ENCODE results near the gene RADIL.

Gene RADIL

GRCh38 chr7:4762121-4763055 is 121.1 kb downstream of the RADIL start:
- Histone ChIP-seq H3K9ac (ENCODE audit: low read depth, low read length, poor library complexity, severe bottlenecking) (no peak overlapping the region), H3K4me1 (ENCODE audit: insufficient read depth, low read length, poor library complexity, severe bottlenecking) (no peaks in the 10 kb centered on the region), H3K36me3 (ENCODE audit: insufficient read depth, low read length) (peaks cover 60% of the 10 kb centered on the region; the same call in 1 of the 2 replicates), H2AFZ (ENCODE audit: low read length) (no peak overlapping the region), H3F3A (ENCODE audit: low read depth) (no peaks in the 10 kb centered on the region), H3K4me2 (ENCODE audit: low read depth, low read length, poor library complexity, severe bottlenecking) (no peak overlapping the region), H3K4me3 (ENCODE audit: low read length, poor library complexity, severe bottlenecking) (no peak overlapping the region), H3K27me3 (ENCODE audit: insufficient read depth, low read length, poor library complexity, severe bottlenecking) (no peaks in the 10 kb centered on the region), H4K20me1 (ENCODE audit: insufficient read depth, low read length, poor library complexity, severe bottlenecking) (no peaks in the 10 kb centered on the region), H3K79me2 (ENCODE audit: insufficient read depth, low read length) (no peaks in the 10 kb centered on the region), H3K9me2 (replicated peaks; ENCODE audit: low read depth, low read length) (no peaks in the 10 kb centered on the region), H3K9me3 (ENCODE audit: insufficient read depth, low read depth, low read length) (no peaks in the 10 kb centered on the region)
- TF ChIP-seq, protein P1, sequence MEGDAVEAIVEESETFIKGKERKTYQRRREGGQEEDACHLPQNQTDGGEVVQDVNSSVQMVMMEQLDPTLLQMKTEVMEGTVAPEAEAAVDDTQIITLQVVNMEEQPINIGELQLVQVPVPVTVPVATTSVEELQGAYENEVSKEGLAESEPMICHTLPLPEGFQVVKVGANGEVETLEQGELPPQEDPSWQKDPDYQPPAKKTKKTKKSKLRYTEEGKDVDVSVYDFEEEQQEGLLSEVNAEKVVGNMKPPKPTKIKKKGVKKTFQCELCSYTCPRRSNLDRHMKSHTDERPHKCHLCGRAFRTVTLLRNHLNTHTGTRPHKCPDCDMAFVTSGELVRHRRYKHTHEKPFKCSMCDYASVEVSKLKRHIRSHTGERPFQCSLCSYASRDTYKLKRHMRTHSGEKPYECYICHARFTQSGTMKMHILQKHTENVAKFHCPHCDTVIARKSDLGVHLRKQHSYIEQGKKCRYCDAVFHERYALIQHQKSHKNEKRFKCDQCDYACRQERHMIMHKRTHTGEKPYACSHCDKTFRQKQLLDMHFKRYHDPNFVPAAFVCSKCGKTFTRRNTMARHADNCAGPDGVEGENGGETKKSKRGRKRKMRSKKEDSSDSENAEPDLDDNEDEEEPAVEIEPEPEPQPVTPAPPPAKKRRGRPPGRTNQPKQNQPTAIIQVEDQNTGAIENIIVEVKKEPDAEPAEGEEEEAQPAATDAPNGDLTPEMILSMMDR (conservative IDR thresholded peaks at IDR 0.05; ENCODE audit: low read length), result no peak
- no peak for TF ChIP-seq EZH2phosphoT487 (IDR thresholded peaks at IDR 0.05; ENCODE audit: borderline replicate concordance)

- Histone ChIP-seq H3K4me2 (ENCODE audit: low read depth, low read length, poor library complexity, severe bottlenecking) (no peak overlapping the region), H3K9ac (ENCODE audit: low read depth, low read length, poor library complexity, severe bottlenecking) (no peak overlapping the region), H3K27me3 (ENCODE audit: insufficient read depth, low read length, poor library complexity, severe bottlenecking) (no peaks in the 10 kb centered on the region), H3K4me1 (ENCODE audit: insufficient read depth, low read length, poor library complexity, severe bottlenecking) (no peaks in the 10 kb centered on the region), H3K9me3 (ENCODE audit: insufficient read depth, low read depth, low read length) (no peaks in the 10 kb centered on the region), H3K36me3 (ENCODE audit: insufficient read depth, low read length) (peaks cover 72% of the 10 kb centered on the region; the same call in 1 of the 2 replicates), H3K4me3 (ENCODE audit: low read length, poor library complexity, severe bottlenecking) (no peak overlapping the region), H4K20me1 (ENCODE audit: insufficient read depth, low read length, poor library complexity, severe bottlenecking) (no peaks in the 10 kb centered on the region), H3K79me2 (ENCODE audit: insufficient read depth, low read length) (no peaks in the 10 kb centered on the region), H3K9me2 (replicated peaks; ENCODE audit: low read depth, low read length) (no peaks in the 10 kb centered on the region), H2AFZ (ENCODE audit: low read length) (no peak overlapping the region), H3F3A (ENCODE audit: low read depth) (no peaks in the 10 kb centered on the region)
- TF ChIP-seq EZH2phosphoT487 (IDR thresholded peaks at IDR 0.05; ENCODE audit: borderline replicate concordance), result no peak
- TF ChIP-seq, protein P1 (conservative IDR thresholded peaks at IDR 0.05; ENCODE audit: low read length), result no peak
These were observed 122.6 kb downstream of the RADIL start for GRCh38 chr7:4760952-4761351.

- no peaks in the 10 kb centered on the region for H4K20me1 ChIP-seq (ENCODE audit: insufficient read depth, low read length, poor library complexity, severe bottlenecking)
- H3K4me1 ChIP-seq (ENCODE audit: insufficient read depth, low read length, poor library complexity, severe bottlenecking), result no peaks in the 10 kb centered on the region
- H3K27me3 ChIP-seq (ENCODE audit: insufficient read depth, low read length, poor library complexity, severe bottlenecking), result no peaks in the 10 kb centered on the region
- no peak overlapping the region for H2AFZ ChIP-seq (ENCODE audit: low read length)
- H3K9me3 ChIP-seq (ENCODE audit: insufficient read depth, low read depth, low read length), result no peaks in the 10 kb centered on the region
- H3K36me3 ChIP-seq (ENCODE audit: insufficient read depth, low read length), result peaks cover 90% of the 10 kb centered on the region; the same call in 1 of the 2 replicates
- TF ChIP-seq, protein P1 (conservative IDR thresholded peaks at IDR 0.05; ENCODE audit: low read length), result no peak
- TF ChIP-seq EZH2phosphoT487 (IDR thresholded peaks at IDR 0.05; ENCODE audit: borderline replicate concordance), result no peak
- H3K4me2 ChIP-seq (ENCODE audit: low read depth, low read length, poor library complexity, severe bottlenecking), result no peak overlapping the region
- no peaks in the 10 kb centered on the region for H3K9me2 ChIP-seq (replicated peaks; ENCODE audit: low read depth, low read length)
- H3K4me3 ChIP-seq (ENCODE audit: low read length, poor library complexity, severe bottlenecking), result no peak overlapping the region
- H3F3A ChIP-seq (ENCODE audit: low read depth), result no peaks in the 10 kb centered on the region
- no peak overlapping the region for H3K9ac ChIP-seq (ENCODE audit: low read depth, low read length, poor library complexity, severe bottlenecking)
- H3K79me2 ChIP-seq (ENCODE audit: insufficient read depth, low read length), result no peaks in the 10 kb centered on the region
These were observed 124.3 kb downstream of the RADIL start for GRCh38 chr7:4759211-4759610.
